ENCODE measurements around the gene SUSD4. TPM values are rescaled to one million over a fixed set of nuclear protein-coding genes. Genes with fewer than 3 reads are reported as not detected.

The SUSD4 gene
- total RNA-seq, 1 donor from 2014 or later, result 0.12 TPM

DNA sequence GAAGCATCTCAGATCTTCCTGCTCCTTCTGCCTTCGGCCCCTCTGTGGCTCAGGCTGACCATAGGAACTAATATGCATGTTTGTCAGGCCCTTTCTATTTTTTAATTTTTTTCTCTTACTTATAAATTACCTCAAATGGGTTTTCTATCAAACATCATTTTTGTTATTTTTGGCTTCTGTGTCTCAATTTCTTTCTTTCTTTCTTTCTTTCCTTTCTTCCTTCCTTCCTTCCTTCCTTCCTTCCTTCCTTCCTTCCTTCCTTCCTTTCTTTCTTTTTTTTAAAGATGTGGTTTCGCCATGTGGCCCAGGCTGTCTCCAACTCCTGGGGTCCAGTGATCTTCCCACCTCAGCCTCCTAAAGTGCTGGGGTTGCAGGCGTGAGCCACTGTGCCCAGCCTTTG, 184.7 kb downstream of the SUSD4 start:
- H3K4me3 ChIP-seq (ENCODE audit: low read depth, low read length), result no peak overlapping the region
- DNase-seq (ENCODE audit: low read depth), result no peak
- TF ChIP-seq, protein P1, sequence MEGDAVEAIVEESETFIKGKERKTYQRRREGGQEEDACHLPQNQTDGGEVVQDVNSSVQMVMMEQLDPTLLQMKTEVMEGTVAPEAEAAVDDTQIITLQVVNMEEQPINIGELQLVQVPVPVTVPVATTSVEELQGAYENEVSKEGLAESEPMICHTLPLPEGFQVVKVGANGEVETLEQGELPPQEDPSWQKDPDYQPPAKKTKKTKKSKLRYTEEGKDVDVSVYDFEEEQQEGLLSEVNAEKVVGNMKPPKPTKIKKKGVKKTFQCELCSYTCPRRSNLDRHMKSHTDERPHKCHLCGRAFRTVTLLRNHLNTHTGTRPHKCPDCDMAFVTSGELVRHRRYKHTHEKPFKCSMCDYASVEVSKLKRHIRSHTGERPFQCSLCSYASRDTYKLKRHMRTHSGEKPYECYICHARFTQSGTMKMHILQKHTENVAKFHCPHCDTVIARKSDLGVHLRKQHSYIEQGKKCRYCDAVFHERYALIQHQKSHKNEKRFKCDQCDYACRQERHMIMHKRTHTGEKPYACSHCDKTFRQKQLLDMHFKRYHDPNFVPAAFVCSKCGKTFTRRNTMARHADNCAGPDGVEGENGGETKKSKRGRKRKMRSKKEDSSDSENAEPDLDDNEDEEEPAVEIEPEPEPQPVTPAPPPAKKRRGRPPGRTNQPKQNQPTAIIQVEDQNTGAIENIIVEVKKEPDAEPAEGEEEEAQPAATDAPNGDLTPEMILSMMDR (conservative IDR thresholded peaks at IDR 0.05; ENCODE audit: low read depth, low read length), result no peak

- no peak for DNase-seq (ENCODE audit: low read depth)
- H3K4me3 ChIP-seq (ENCODE audit: low read depth, low read length), result no peak overlapping the region
- TF ChIP-seq, protein P1 (conservative IDR thresholded peaks at IDR 0.05; ENCODE audit: low read depth, low read length), result no peak
Observed at GRCh38 chr1:223177681-223178080, 186.3 kb downstream of the SUSD4 start.

DNA sequence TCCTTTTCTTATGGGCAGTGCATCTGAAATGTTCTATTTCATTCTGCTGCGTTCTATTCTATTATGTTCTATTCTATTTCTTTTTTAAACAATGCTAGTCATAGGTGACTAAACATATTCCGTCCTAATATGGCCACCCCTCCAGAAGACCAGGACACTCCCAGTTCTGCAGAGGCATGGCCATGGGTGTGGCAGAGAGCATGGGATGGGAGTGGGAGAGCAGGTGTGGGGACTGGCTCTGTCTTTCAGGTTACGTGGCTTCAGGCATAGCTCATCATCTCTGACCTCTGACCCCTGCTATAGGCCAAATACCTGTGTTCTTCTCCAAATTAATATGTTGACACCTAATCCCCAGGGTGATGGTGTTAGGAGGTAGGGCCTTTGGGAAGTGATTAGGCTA, 187.5 kb downstream of the SUSD4 start:
- TF ChIP-seq, protein P1 (conservative IDR thresholded peaks at IDR 0.05; ENCODE audit: low read depth, low read length), result no peak
- no peak overlapping the region for H3K4me3 ChIP-seq (ENCODE audit: low read depth, low read length)
- no peak for DNase-seq (ENCODE audit: low read depth)

DNA sequence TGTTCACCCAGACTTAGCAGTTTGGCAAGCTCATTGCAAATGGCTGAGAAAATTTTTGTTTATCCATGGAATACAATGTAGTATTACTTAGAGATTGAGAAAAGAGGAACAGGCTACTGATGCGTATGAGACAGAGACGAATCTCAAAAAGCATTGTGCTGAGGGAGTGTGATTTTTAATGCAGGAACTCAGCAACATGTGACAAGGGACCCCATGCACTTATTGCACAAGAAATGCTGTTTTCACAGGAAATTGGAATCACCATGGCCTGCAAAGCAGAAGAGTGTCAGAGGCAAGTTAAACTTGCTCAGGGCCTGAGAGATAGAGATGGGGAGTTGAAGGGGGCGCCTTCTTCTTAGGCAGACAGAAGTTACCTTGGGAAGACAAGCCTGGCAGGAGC, 188.3 kb downstream of the SUSD4 start:
- TF ChIP-seq, protein P1 (conservative IDR thresholded peaks at IDR 0.05; ENCODE audit: low read depth, low read length), result no peak
- H3K4me3 ChIP-seq (ENCODE audit: low read depth, low read length), result no peak overlapping the region
- no peak for DNase-seq (ENCODE audit: low read depth)

DNA sequence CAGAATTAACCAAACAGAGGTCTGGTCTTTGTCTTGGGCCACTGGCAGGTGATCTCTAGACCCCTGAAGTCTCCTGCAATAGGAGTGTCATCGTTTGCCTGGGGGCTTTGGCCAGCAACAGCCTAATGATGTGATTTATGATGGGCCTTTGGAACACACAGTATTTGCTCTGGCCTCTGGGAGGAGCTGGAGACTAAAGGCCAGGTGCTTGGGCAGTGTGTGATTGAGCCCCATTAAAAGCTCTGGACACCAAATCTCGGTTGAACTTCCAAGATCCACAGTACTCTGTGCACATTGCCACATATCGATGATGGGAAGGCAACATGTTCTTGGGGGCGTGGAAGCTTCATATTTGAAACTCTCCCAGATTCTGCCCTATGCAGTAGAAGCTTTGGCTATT, 188.9 kb downstream of the SUSD4 start:
- DNase-seq (ENCODE audit: low read depth), result no peak
- TF ChIP-seq, protein P1 (conservative IDR thresholded peaks at IDR 0.05; ENCODE audit: low read depth, low read length), result peak; percentile 56

More for the DNA sequence above, 188.9 kb downstream of the SUSD4 start:
- no peak overlapping the region for H3K4me3 ChIP-seq (ENCODE audit: low read depth, low read length)

Other genes with a start within 250 kb of the SUSD4 start
- gene TLR5, start 220.9 kb downstream of the SUSD4 start, total RNA-seq, result under 0.01 and 0.12 TPM in 2 replicates
- gene CCDC185, start 29.2 kb upstream of the SUSD4 start, total RNA-seq, result not detected in 2 replicates

Measured in epithelial cell of proximal tubule (primary cell).